K562 (cell line): ENCODE measurements around the gene THBS1. TPM values are rescaled to one million over a fixed set of nuclear protein-coding genes. Genes with fewer than 3 reads are reported as not detected.

Experiments used
- ATAC-seq: fragments of 200-7000 bp; cut with Tn5 transposase; 3 replicates; pipeline ENCODE4 v1.9.1; 2020; ENCODE audit warnings: moderate library complexity
- BruUV-seq: library from RNA; stranded (reverse); fragments of 400-500 nt; replicated peaks from 2 replicates; lab custom pipeline; 2021; lab: Mats Ljungman, UMichigan
- CTCF ChIA-PET: fragments of 300-600 bp; formaldehyde crosslinking; extraction: SDS; loops from one replicate; lab custom pipeline; 2021; ENCODE audit warnings: low intra/inter-chr PET ratio; lab: Yijun Ruan, JAX
- POLR2A ChIA-PET: fragments of 300-600, 350-650 bp; sonication (Branson Sonifier 250); formaldehyde crosslinking; extraction: SDS; loops from one replicate; lab custom pipeline; 2021; ENCODE audit warnings: antibody characterized with exemption, inconsistent platforms; lab: Yijun Ruan, JAX
- DNase-seq, 4 experiments: peaks; one replicate each; pipeline versions ENCODE4 v3.0.0 to v3.0.0-alpha.2; 2011 to 2018; ENCODE audit warnings: low spot score in 3 of 4, mixed read lengths in 3 of 4; ENCODE audit errors: extremely low read depth in 1 of 4
- FAIRE-seq: peaks from 2 replicates; lab custom pipeline; 2011; peaks lifted over from hg19 to GRCh38; lab: Jason Lieb, UNC
- H2AFZ ChIP-seq: 2 replicates; pipeline ENCODE4 v1.6.0; 2011; ENCODE audit warnings: low read depth, low read length, control low read depth, inconsistent platforms
- H3K27ac ChIP-seq: fragments of 200-600 bp; 3 replicates; pipeline ENCODE4 v1.8.0; 2011; ENCODE audit warnings: low read depth, mild to moderate bottlenecking, control low read depth, inconsistent platforms, low read length, moderate library complexity, mixed read lengths; ENCODE audit errors: extremely low read depth
- H3K27me3 ChIP-seq, 2 experiments: fragments of 300-600 bp in 1 of 2; 2 replicates in 1 of 2; 3 replicates in 1 of 2; pipeline versions ENCODE4 v1.6.0 to v1.8.0; 2011; ENCODE audit warnings: inconsistent platforms in 2 of 2, low read length in 2 of 2, mild to moderate bottlenecking in 1 of 2, mixed read lengths in 1 of 2, moderate library complexity in 1 of 2; ENCODE audit not compliant: control insufficient read depth in 2 of 2, insufficient read depth in 2 of 2
- H3K36me3 ChIP-seq: fragments of 300-600 bp; 3 replicates; pipeline ENCODE4 v1.8.0; 2011; ENCODE audit warnings: mild to moderate bottlenecking, low read length, inconsistent platforms; ENCODE audit not compliant: control insufficient read depth, insufficient read depth
- H3K4me1 ChIP-seq, 2 experiments: fragments of 200-600 bp in 1 of 2; replicated peaks in 1 of 2; 2 replicates in 1 of 2; 3 replicates in 1 of 2; pipeline versions ENCODE4 v1.5.1 to v1.8.0; 2011; ENCODE audit warnings: inconsistent platforms in 2 of 2, low read length in 2 of 2, mild to moderate bottlenecking in 1 of 2, mixed read lengths in 1 of 2, moderate library complexity in 1 of 2; ENCODE audit not compliant: control insufficient read depth in 2 of 2, insufficient read depth in 2 of 2
- H3K4me2 ChIP-seq: 2 replicates; pipeline ENCODE4 v1.6.1; 2011; ENCODE audit warnings: low read length, control low read depth, inconsistent platforms, mixed read lengths; ENCODE audit not compliant: insufficient read depth
- H3K4me3 ChIP-seq: fragments of 200-600 bp; sonication (generic), shearing (Covaris generic); 2 replicates; pipeline ENCODE4 v1.5.1; 2016; ENCODE audit warnings: control low read depth, inconsistent platforms
- H3K79me2 ChIP-seq: fragments of 200-600 bp; 3 replicates; pipeline ENCODE4 v1.8.0; 2011; ENCODE audit warnings: low read length, inconsistent platforms; ENCODE audit not compliant: control insufficient read depth, insufficient read depth
- H3K9ac ChIP-seq, 2 experiments: 2 replicates each; pipeline versions ENCODE4 v1.6.0 to v1.6.1; 2011; ENCODE audit warnings: low read depth in 2 of 2, low read length in 2 of 2, control low read depth in 1 of 2, inconsistent platforms in 1 of 2, mild to moderate bottlenecking in 1 of 2, mixed read lengths in 1 of 2; ENCODE audit not compliant: insufficient read depth in 1 of 2
- H3K9me1 ChIP-seq: one replicate; pipeline ENCODE4 v1.6.0; 2011; ENCODE audit warnings: inconsistent platforms, mild to moderate bottlenecking, low read length, moderate library complexity; ENCODE audit not compliant: control insufficient read depth, insufficient read depth
- H3K9me3 ChIP-seq: replicated peaks from 2 replicates; pipeline ENCODE4 v1.5.1; 2011; ENCODE audit warnings: low read depth, low read length, inconsistent platforms; ENCODE audit not compliant: control insufficient read depth, insufficient read depth
- H4K20me1 ChIP-seq: replicated peaks from 2 replicates; pipeline ENCODE4 v1.6.1; 2011; ENCODE audit warnings: low read length, inconsistent platforms, mixed read lengths; ENCODE audit not compliant: control insufficient read depth, insufficient read depth
- CBFA2T2 ChIP-seq: fragments of 450-650 bp; conservative IDR thresholded peaks from 2 replicates; pipeline ENCODE4 v1.6.1; 2017; ENCODE audit warnings: mild to moderate bottlenecking
- CC2D1A ChIP-seq: fragments of 450-650 bp; IDR thresholded peaks from 2 replicates; pipeline ENCODE4 v1.6.1; 2017; ENCODE audit warnings: mild to moderate bottlenecking
- MYBL2 ChIP-seq, 2 experiments: fragments of 450-650 bp in 1 of 2; sonication (generic) in 1 of 2; formaldehyde crosslinking in 1 of 2; IDR thresholded peaks; 2 replicates each; pipeline versions ENCODE4 v1.6.1 to v1.8.1; 2017 to 2022; ENCODE audit warnings: borderline replicate concordance in 1 of 2, inconsistent platforms in 1 of 2, low read depth in 1 of 2, mild to moderate bottlenecking in 1 of 2, missing genetic modification reagents in 1 of 2, moderate library complexity in 1 of 2
- POLR2H ChIP-seq: IDR thresholded peaks from 2 replicates; pipeline ENCODE4 v1.6.1; 2016; ENCODE audit warnings: missing genetic modification characterization, low read depth, mild to moderate bottlenecking, control low read depth, missing compliant biosample characterization, moderate library complexity
- RFX7 ChIP-seq: fragments of 250-450 bp; sonication (Bioruptor Pico); IDR thresholded peaks from 2 replicates; pipeline ENCODE4 v1.5.1; 2021; ENCODE audit warnings: mild to moderate bottlenecking
- ZNF146 ChIP-seq: IDR thresholded peaks from one replicate; pipeline ENCODE4 v1.6.1; 2018; ENCODE audit warnings: missing compliant biosample characterization; ENCODE audit not compliant: unreplicated experiment
- ZNF174 ChIP-seq: fragments of 250-450 bp; sonication (Bioruptor Pico); IDR thresholded peaks from 2 replicates; pipeline ENCODE4 v1.4.0; 2020; ENCODE audit warnings: mild to moderate bottlenecking
- ZNF57 ChIP-seq: fragments of 450-650 bp; formaldehyde crosslinking; IDR thresholded peaks from 2 replicates; pipeline ENCODE4 v1.4.0; 2020; ENCODE audit warnings: mild to moderate bottlenecking, moderate library complexity
- in situ Hi-C: fragments of 300-500 bp; cut with MboI; formaldehyde crosslinking; loops from 4 replicates; pipeline ENCODE4 v1.15.0; 2018; ENCODE audit warnings: inconsistent platforms, mixed read lengths
- intact Hi-C: fragments of 100-400 bp; cut with micrococcal nuclease; formaldehyde crosslinking; loops from 2 replicates; pipeline ENCODE4 v1.14.2; 2022
- polyA plus RNA-seq, 8 experiments: library from polyadenylated mRNA; depleted of rRNA in 4 of 8; stranded (reverse) in 5 of 8; unstranded in 3 of 8; fragments of >200 nt; fragmentation: Nextera tagmentation in 2 of 8; fragmentation: Illumina TruSeq in 1 of 8; extraction: Ambion mirVana in 2 of 8; extraction: Trizol in 1 of 8; gene quantifications; 2 replicates each; pipeline versions ENCODE4 v1.2.1 to v1.2.3, GENCODE V29; 2011 to 2014; ENCODE audit warnings: inconsistent platforms in 1 of 8, missing spikeins in 1 of 8
- total RNA-seq, 7 experiments: library from RNA; depleted of rRNA in 6 of 7; stranded (reverse); fragments of >200 nt in 6 of 7; fragmentation: Illumina TruSeq in 2 of 7; extraction: Trizol in 2 of 7; gene quantifications; 2 replicates each; pipeline versions ENCODE4 v1.2.1 to v1.2.3, GENCODE V29; 2011 to 2021; ENCODE audit warnings: low replicate concordance in 1 of 7

Gene THBS1
- total and polyA plus RNA-seq, 9 of the 15 experiments (the other 6 are each of a cell fraction or from before 2014, with no cell fraction given) = 0.04 to 1.3 (median 0.40) TPM

- POLR2A ChIA-PET = no interaction called here
- H3K4me1 ChIP-seq = no peaks in the 10 kb centered on the region
- H3K79me2 ChIP-seq = no peaks in the 10 kb centered on the region
- FAIRE-seq = no peak
- H3K9ac ChIP-seq = no peak overlapping the region
- ATAC-seq = no peak
- H3K36me3 ChIP-seq = no peaks in the 10 kb centered on the region
- no peak overlapping the region for H3K27ac ChIP-seq
- CTCF ChIA-PET = no interaction called here
- in situ Hi-C loops = no loop called here
- BruUV-seq = no TSS peak
- no peaks in the 10 kb centered on the region for H3K9me1 ChIP-seq
- TF ChIP-seq MYBL2 (IDR thresholded peaks at IDR 0.05; ENCODE audit: low read depth) (no peak), MYBL2 (CRISPR knock-in tag; IDR thresholded peaks at IDR 0.05; ENCODE audit: borderline replicate concordance) (no peak), ZNF146 (CRISPR knock-in tag) (no peak), ZNF174 (CRISPR knock-in tag) (no peak), CC2D1A (no peak), RFX7 (CRISPR knock-in tag) (no peak), CBFA2T2 (no peak), ZNF57 (CRISPR knock-in tag) (no peak), POLR2H (tag) (no peak)
- intact Hi-C loops = no loop called here
- no peaks in the 10 kb centered on the region for H3K9me3 ChIP-seq
- H3K4me2 ChIP-seq = no peak overlapping the region
- no peaks in the 10 kb centered on the region for H4K20me1 ChIP-seq
- no peak overlapping the region for H3K4me3 ChIP-seq
- no peak for DNase-seq
- H2AFZ ChIP-seq = no peak overlapping the region
- H3K27me3 ChIP-seq = peaks cover 10 to 16% of the 10 kb centered on the region in 2 experiments; a peak in 4 of 5 replicates
Measured at GRCh38 chr15:39554746-39555387, 26.0 kb upstream of the THBS1 start.
